ENCODE data around the gene NECTIN1. TPM values are rescaled to one million over a fixed set of nuclear protein-coding genes. Genes with fewer than 3 reads are reported as not detected.

The NECTIN1 gene
- total and polyA plus RNA-seq, 2 of the 4 experiments (the other 2 are of a cell fraction) = 2.3 to 4.2 TPM

- H3K9me3 ChIP-seq (ENCODE audit: control insufficient read depth, insufficient read depth, low read length) = 0 out of 2 replicates have a peak, but pooled peaks cover 2% of the 10 kb centered on the region
- no peak overlapping the region for H3K4me3 ChIP-seq (ENCODE audit: insufficient read depth, low read depth, low read length)
- no peaks in the 10 kb centered on the region for H3K79me1 ChIP-seq (ENCODE audit: low read depth in 1 of 2, low read length in 2 of 2)
- H2BK120ac ChIP-seq (ENCODE audit: low read depth, low read length) = no peak overlapping the region
- no peak for DNase-seq
- in situ Hi-C loops (cut with MboI; ENCODE audit: low sequenced_read_pairs) (no loop called here), dilution Hi-C loops (cut with HindIII; ENCODE audit: low sequenced_read_pairs, unreplicated experiment) (no loop called here), intact Hi-C loops (cut with micrococcal nuclease) (no loop called here)
- no peak overlapping the region for H3K9ac ChIP-seq (ENCODE audit: low read depth, low read length)
- peaks cover 19% of the 10 kb centered on the region for H3K4me1 ChIP-seq (ENCODE audit: control insufficient read depth, insufficient read depth, low read length)
- no peak for TF ChIP-seq CHD1 (IDR thresholded peaks at IDR 0.05; ENCODE audit: low read depth, low read length)
- no peak for TF ChIP-seq POLR2A (IDR thresholded peaks at IDR 0.05; ENCODE audit: low read depth, low read length)
- no peak for TF ChIP-seq BHLHE40 (IDR thresholded peaks at IDR 0.05; ENCODE audit: low read depth, low read length)
- no peak for TF ChIP-seq SMC3 (IDR thresholded peaks at IDR 0.05; ENCODE audit: low read depth, low read length)
- TF ChIP-seq MAZ (IDR thresholded peaks at IDR 0.05; ENCODE audit: borderline replicate concordance, low read depth, low read length) = no peak
- TF ChIP-seq MXI1 (IDR thresholded peaks at IDR 0.05; ENCODE audit: borderline replicate concordance, low read depth, low read length) = no peak
- no peak for TF ChIP-seq MAFK (IDR thresholded peaks at IDR 0.05; ENCODE audit: low read depth, low read length)
- no peak for TF ChIP-seq RAD21 (IDR thresholded peaks at IDR 0.05; ENCODE audit: low read length)
- no peak for TF ChIP-seq RFX5 (IDR thresholded peaks at IDR 0.05; ENCODE audit: low read depth, low read length)
- TF ChIP-seq CEBPB (IDR thresholded peaks at IDR 0.05; ENCODE audit: low read depth, low read length) = no peak
- TF ChIP-seq ELK1 (IDR thresholded peaks at IDR 0.05; ENCODE audit: borderline replicate concordance, low read depth, low read length) = no peak
- no peak for TF ChIP-seq FOS (IDR thresholded peaks at IDR 0.05; ENCODE audit: low read depth, low read length)
- TF ChIP-seq CTCF (conservative IDR thresholded peaks at IDR 0.05; ENCODE audit: low read depth, low read length) = no peak
- TF ChIP-seq RCOR1 (IDR thresholded peaks at IDR 0.05; ENCODE audit: insufficient replicate concordance, low read length) = no peak
- TF ChIP-seq NFE2L2 (IDR thresholded peaks at IDR 0.05; ENCODE audit: low read depth, low read length) = no peak
- TF ChIP-seq USF2 (IDR thresholded peaks at IDR 0.05; ENCODE audit: low read depth, low read length) = no peak
- no peak for ATAC-seq (ENCODE audit: low read depth)
- no peak overlapping the region for H2BK15ac ChIP-seq (ENCODE audit: low read depth, low read length)
- no peak overlapping the region for H3K18ac ChIP-seq (ENCODE audit: low read depth, low read length)
- no peak overlapping the region for H3K14ac ChIP-seq (replicated peaks; ENCODE audit: low read depth, low read length)
- no peak overlapping the region for H3K4me2 ChIP-seq (ENCODE audit: low read depth, low read length)
- no peak overlapping the region for H2AK9ac ChIP-seq (replicated peaks; ENCODE audit: low read depth, low read length, poor library complexity)
- ChIA-PET POLR2A (ENCODE audit: unreplicated experiment) (no interaction called here), CTCF (no interaction called here)
- BruUV-seq (replicated peaks) = no TSS peak
- no peak overlapping the region for H2BK5ac ChIP-seq (ENCODE audit: low read depth, low read length, poor library complexity, severe bottlenecking)
- no peak overlapping the region for H4K91ac ChIP-seq (ENCODE audit: insufficient read depth, low read depth, low read length)
- peaks cover 16% of the 10 kb centered on the region for H3K9me1 ChIP-seq (ENCODE audit: insufficient read depth, low read length)
- H3K36me3 ChIP-seq (ENCODE audit: control insufficient read depth, insufficient read depth, low read length) = no peaks in the 10 kb centered on the region
- no peak overlapping the region for H2AFZ ChIP-seq (replicated peaks; ENCODE audit: low read length, poor library complexity)
- H3K56ac ChIP-seq (ENCODE audit: extremely low read depth, insufficient read depth, low read length) = no peak overlapping the region
- no peak overlapping the region for H4K5ac ChIP-seq (ENCODE audit: low read depth, low read length)
- no peak overlapping the region for H3K27ac ChIP-seq (ENCODE audit: insufficient read depth, low read length)
- H2AK5ac ChIP-seq (ENCODE audit: low read depth, low read length) = peak overlapping the region; percentile 20; the same call in 1 of the 2 replicates
- H4K20me1 ChIP-seq (ENCODE audit: insufficient read depth, low read length) = no peaks in the 10 kb centered on the region
- no peak overlapping the region for H2BK20ac ChIP-seq (ENCODE audit: low read depth, low read length)
- H3K27me3 ChIP-seq (ENCODE audit: control insufficient read depth, insufficient read depth, low read length) = no peaks in the 10 kb centered on the region
- no peak overlapping the region for H3K23ac ChIP-seq (ENCODE audit: low read depth, low read length)
- H4K8ac ChIP-seq (ENCODE audit: low read depth in 2 of 2, low read length in 2 of 2) = no peak overlapping the region
- H3K4ac ChIP-seq (ENCODE audit: low read depth, low read length) = no peak overlapping the region
- 91% methylated on average over 5 of the region's 13 CpGs; no CpG with 5 or more reads in 1 of the 2 experiments for WGBS, 2 experiments (ENCODE audit: extremely low coverage in 2 of 2, insufficient read length in 1 of 2)
These were observed 55.8 kb downstream of the NECTIN1 start for GRCh38 chr11:119673052-119673758.

Measured in IMR-90 (cell line).